Caco-2 (cell line): Measurements from ENCODE around the gene ANKRD53. TPM values are rescaled to one million over a fixed set of nuclear protein-coding genes. Genes with fewer than 3 reads are reported as not detected.

Experiments used
- BruUV-seq: library from RNA; stranded (reverse); fragments of 400-500 nt; replicated peaks from 2 replicates; lab custom pipeline; 2021; lab: Mats Ljungman, UMichigan
- CTCF ChIA-PET: fragments of 300-600 bp; sonication (Branson Sonifier 250); formaldehyde crosslinking; loops from one replicate; lab custom pipeline; 2022; ENCODE audit warnings: antibody characterized with exemption; lab: Charles Lee
- POLR2A ChIA-PET: fragments of 300-600 bp; sonication (Branson Sonifier 250); formaldehyde crosslinking; loops from one replicate; lab custom pipeline; 2022; ENCODE audit warnings: antibody characterized with exemption; lab: Charles Lee
- DNase-seq, 2 experiments: peaks; one replicate each; pipeline versions ENCODE4 v3.0.0 to v3.0.0-alpha.2; 2020 to 2022
- H3K27me3 ChIP-seq: replicated peaks from 2 replicates; pipeline ENCODE4 v1.6.0; 2011; ENCODE audit warnings: low read length; ENCODE audit not compliant: control insufficient read depth, insufficient read depth
- H3K36me3 ChIP-seq: 2 replicates; pipeline ENCODE4 v1.5.1; 2011; ENCODE audit warnings: low read length; ENCODE audit not compliant: control insufficient read depth, insufficient read depth
- H3K4me1 ChIP-seq: fragments of 250-450 bp; sonication (Bioruptor Pico); 2 replicates; pipeline ENCODE4 v1.5.1; 2020; ENCODE audit warnings: mild to moderate bottlenecking
- H3K4me3 ChIP-seq: 2 replicates; pipeline ENCODE4 v1.5.1; 2011; ENCODE audit warnings: low read depth, mild to moderate bottlenecking, control low read depth, low read length
- H3K9me3 ChIP-seq: fragments of 250-450 bp; sonication (Bioruptor Pico); 2 replicates; pipeline ENCODE4 v1.5.1; 2020; ENCODE audit warnings: mild to moderate bottlenecking, moderate library complexity
- H3K27ac Mint-ChIP-seq: one replicate; pipeline ENCODE4 v1.8.0; 2022; ENCODE audit warnings: mixed read lengths; ENCODE audit not compliant: unreplicated experiment
- H3K27me3 Mint-ChIP-seq: one replicate; pipeline ENCODE4 v1.8.0; 2022; ENCODE audit warnings: mixed read lengths; ENCODE audit not compliant: insufficient read depth, unreplicated experiment
- H3K36me3 Mint-ChIP-seq: one replicate; pipeline ENCODE4 v1.8.0; 2022; ENCODE audit warnings: mild to moderate bottlenecking, mixed read lengths; ENCODE audit not compliant: insufficient read depth, unreplicated experiment
- H3K4me1 Mint-ChIP-seq: one replicate; pipeline ENCODE4 v1.8.0; 2022; ENCODE audit warnings: low read depth, mixed read lengths; ENCODE audit not compliant: unreplicated experiment
- H3K4me3 Mint-ChIP-seq: one replicate; pipeline ENCODE4 v1.8.0; 2022; ENCODE audit warnings: mild to moderate bottlenecking, moderate library complexity, mixed read lengths; ENCODE audit not compliant: unreplicated experiment
- H3K9me3 Mint-ChIP-seq: one replicate; pipeline ENCODE4 v1.8.0; 2022; ENCODE audit warnings: mixed read lengths; ENCODE audit not compliant: unreplicated experiment
- intact Hi-C: fragments of 100-400 bp; cut with micrococcal nuclease; formaldehyde crosslinking; loops from one replicate; pipeline ENCODE4 v1.10.0; 2022; ENCODE audit not compliant: unreplicated experiment
- total RNA-seq: library from RNA; stranded (reverse); gene quantifications from 2 replicates; pipeline ENCODE4 v1.2.3, GENCODE V29; 2022
- TF ChIP-seq, protein P1 (sequence below), 2 experiments: fragments of 200-600 bp in 1 of 2; IDR thresholded peaks; 1 replicate in 1 of 2; 2 replicates in 1 of 2; pipeline versions ENCODE4 v1.5.1 to v1.8.0; 2011 to 2022; ENCODE audit warnings: antibody characterized with exemption in 1 of 2, control low read depth in 1 of 2, inconsistent platforms in 1 of 2, low read depth in 1 of 2, low read length in 1 of 2, mild to moderate bottlenecking in 1 of 2, moderate library complexity in 1 of 2; ENCODE audit not compliant: insufficient read depth in 1 of 2, severe bottlenecking in 1 of 2, unreplicated experiment in 1 of 2

Gene ANKRD53
- total RNA-seq, 1 experiment from 2014 or later, result 0.16 TPM

- Histone ChIP-seq H3K4me3 (no peak overlapping the region), H3K9me3 (no peaks in the 10 kb centered on the region), H3K27me3 (no peaks in the 10 kb centered on the region), H3K4me1 (peaks cover 10% of the 10 kb centered on the region; the same call in 1 of the 2 replicates), H3K36me3 (no peaks in the 10 kb centered on the region)
- no peaks in the 10 kb centered on the region for H3K36me3 Mint-ChIP-seq
- no peaks in the 10 kb centered on the region for H3K9me3 Mint-ChIP-seq
- H3K27me3 Mint-ChIP-seq, result no peaks in the 10 kb centered on the region
- intact Hi-C loops, result loop anchor here (5.0 kb wide), 1 partner anchor 192 kb away; no protein-coding TSS in a partner anchor
- no peak overlapping the region for H3K4me3 Mint-ChIP-seq
- CTCF ChIA-PET, result interaction anchor here (0.6 kb wide), 1 partner anchor 755 kb away, joined by 3 read pairs; no protein-coding TSS in a partner anchor
- DNase-seq, result no peak
- TF ChIP-seq, protein P1, sequence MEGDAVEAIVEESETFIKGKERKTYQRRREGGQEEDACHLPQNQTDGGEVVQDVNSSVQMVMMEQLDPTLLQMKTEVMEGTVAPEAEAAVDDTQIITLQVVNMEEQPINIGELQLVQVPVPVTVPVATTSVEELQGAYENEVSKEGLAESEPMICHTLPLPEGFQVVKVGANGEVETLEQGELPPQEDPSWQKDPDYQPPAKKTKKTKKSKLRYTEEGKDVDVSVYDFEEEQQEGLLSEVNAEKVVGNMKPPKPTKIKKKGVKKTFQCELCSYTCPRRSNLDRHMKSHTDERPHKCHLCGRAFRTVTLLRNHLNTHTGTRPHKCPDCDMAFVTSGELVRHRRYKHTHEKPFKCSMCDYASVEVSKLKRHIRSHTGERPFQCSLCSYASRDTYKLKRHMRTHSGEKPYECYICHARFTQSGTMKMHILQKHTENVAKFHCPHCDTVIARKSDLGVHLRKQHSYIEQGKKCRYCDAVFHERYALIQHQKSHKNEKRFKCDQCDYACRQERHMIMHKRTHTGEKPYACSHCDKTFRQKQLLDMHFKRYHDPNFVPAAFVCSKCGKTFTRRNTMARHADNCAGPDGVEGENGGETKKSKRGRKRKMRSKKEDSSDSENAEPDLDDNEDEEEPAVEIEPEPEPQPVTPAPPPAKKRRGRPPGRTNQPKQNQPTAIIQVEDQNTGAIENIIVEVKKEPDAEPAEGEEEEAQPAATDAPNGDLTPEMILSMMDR (IDR thresholded peaks at IDR 0.05; ENCODE audit: insufficient read depth in 1 of 2, low read depth in 1 of 2, low read length in 1 of 2, severe bottlenecking in 1 of 2, unreplicated experiment in 1 of 2), result no peak
- no peak overlapping the region for H3K27ac Mint-ChIP-seq
- POLR2A ChIA-PET, result no interaction called here
- no TSS peak for BruUV-seq
- H3K4me1 Mint-ChIP-seq, result peaks cover 7% of the 10 kb centered on the region
These were observed 1.2 kb downstream of the ANKRD53 start for GRCh38 chr2:70979626-70980025.

DNA sequence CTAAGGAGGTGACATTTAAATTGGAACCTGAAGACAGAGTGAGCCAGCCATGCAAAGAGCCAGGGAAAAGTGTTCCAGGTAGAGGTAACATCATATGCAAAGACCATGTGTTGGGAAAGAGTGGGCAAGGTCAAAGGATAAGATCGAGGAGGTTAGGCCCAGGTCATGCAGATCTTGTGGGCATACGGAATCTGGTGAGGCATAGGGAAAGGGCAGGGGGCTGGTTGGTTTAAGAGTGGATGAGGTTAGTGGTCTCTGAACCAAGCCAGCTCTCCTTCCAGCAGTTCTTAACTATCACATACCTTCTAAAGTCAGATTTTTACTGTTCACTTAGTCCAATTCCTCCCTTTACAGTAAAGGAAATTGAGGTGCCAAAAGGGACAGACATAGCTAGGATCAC lies 3.0 kb downstream of the ANKRD53 start:
- no peaks in the 10 kb centered on the region for H3K4me1 Mint-ChIP-seq
- BruUV-seq, result no TSS peak
- DNase-seq, result no peak
- CTCF ChIA-PET, result no interaction called here
- Histone ChIP-seq H3K27me3 (no peaks in the 10 kb centered on the region), H3K36me3 (no peaks in the 10 kb centered on the region), H3K9me3 (no peaks in the 10 kb centered on the region), H3K4me1 (0 out of 2 replicates have a peak, but pooled peaks cover 5% of the 10 kb centered on the region), H3K4me3 (no peak overlapping the region)
- H3K27ac Mint-ChIP-seq, result no peak overlapping the region
- TF ChIP-seq, protein P1 (IDR thresholded peaks at IDR 0.05; ENCODE audit: insufficient read depth in 1 of 2, low read depth in 1 of 2, low read length in 1 of 2, severe bottlenecking in 1 of 2, unreplicated experiment in 1 of 2), result no peak
- H3K27me3 Mint-ChIP-seq, result no peaks in the 10 kb centered on the region
- no peaks in the 10 kb centered on the region for H3K36me3 Mint-ChIP-seq
- intact Hi-C loops, result no loop called here
- no peak overlapping the region for H3K4me3 Mint-ChIP-seq
- H3K9me3 Mint-ChIP-seq, result no peaks in the 10 kb centered on the region
- POLR2A ChIA-PET, result no interaction called here

- no peak overlapping the region for H3K27ac Mint-ChIP-seq
- peaks cover 1% of the 10 kb centered on the region; the same call in 1 of the 2 replicates for H3K36me3 ChIP-seq
- 0 out of 2 replicates have a peak, but pooled peaks cover 3% of the 10 kb centered on the region for H3K4me1 ChIP-seq
- ChIA-PET CTCF (no interaction called here), POLR2A (no interaction called here)
- no peaks in the 10 kb centered on the region for H3K27me3 Mint-ChIP-seq
- peaks cover 4% of the 10 kb centered on the region for H3K36me3 Mint-ChIP-seq
- no peak overlapping the region for H3K4me3 Mint-ChIP-seq
- intact Hi-C loops, result no loop called here
- no peaks in the 10 kb centered on the region for H3K9me3 ChIP-seq
- no TSS peak for BruUV-seq
- no peaks in the 10 kb centered on the region for H3K9me3 Mint-ChIP-seq
- H3K4me3 ChIP-seq, result no peak overlapping the region
- peak in 1 of 2 experiments; percentile 19 for DNase-seq
- TF ChIP-seq, protein P1 (IDR thresholded peaks at IDR 0.05; ENCODE audit: insufficient read depth in 1 of 2, low read depth in 1 of 2, low read length in 1 of 2, severe bottlenecking in 1 of 2, unreplicated experiment in 1 of 2), result no peak
- no peaks in the 10 kb centered on the region for H3K27me3 ChIP-seq
- H3K4me1 Mint-ChIP-seq, result no peaks in the 10 kb centered on the region
These were observed 3.7 kb downstream of the ANKRD53 start for GRCh38 chr2:70981866-70982810.
